Mesothelial cell of epicardium (in vitro differentiated cells): ENCODE results near the gene ZNF879. TPM values are rescaled to one million over a fixed set of nuclear protein-coding genes. Genes with fewer than 3 reads are reported as not detected.

Experiments
- DNase-seq, 2 experiments: peaks; one replicate each; pipeline ENCODE4 v3.0.0; 2021; ENCODE audit warnings: low spot score in 2 of 2; ENCODE audit not compliant: unreplicated experiment in 2 of 2
- H3K27ac Mint-ChIP-seq: 2 replicates; pipeline ENCODE4 v1.8.0; 2021; ENCODE audit warnings: mixed read lengths
- H3K27me3 Mint-ChIP-seq: 2 replicates; pipeline ENCODE4 v1.8.0; 2021; ENCODE audit warnings: low read depth, mixed read lengths
- H3K36me3 Mint-ChIP-seq: 2 replicates; pipeline ENCODE4 v1.8.0; 2021; ENCODE audit warnings: mixed read lengths
- H3K4me1 Mint-ChIP-seq: 2 replicates; pipeline ENCODE4 v1.8.0; 2021; ENCODE audit warnings: mixed read lengths
- H3K4me3 Mint-ChIP-seq: 2 replicates; pipeline ENCODE4 v1.8.0; 2021; ENCODE audit warnings: mild to moderate bottlenecking, moderate library complexity, mixed read lengths
- H3K9me3 Mint-ChIP-seq: 2 replicates; pipeline ENCODE4 v1.8.0; 2021; ENCODE audit warnings: mixed read lengths
- total RNA-seq: library from RNA; stranded (reverse); gene quantifications from 3 replicates; pipeline ENCODE4 v1.2.1, GENCODE V29; 2021
- TF ChIP-seq, protein P1 (sequence below): fragments of 200-600 bp; sonication (generic); IDR thresholded peaks from one replicate; pipeline ENCODE4 v1.5.0; 2021; ENCODE audit warnings: antibody characterized with exemption; ENCODE audit not compliant: unreplicated experiment

The ZNF879 gene
- total RNA-seq, 1 donor from 2014 or later = 8.5 TPM

DNA sequence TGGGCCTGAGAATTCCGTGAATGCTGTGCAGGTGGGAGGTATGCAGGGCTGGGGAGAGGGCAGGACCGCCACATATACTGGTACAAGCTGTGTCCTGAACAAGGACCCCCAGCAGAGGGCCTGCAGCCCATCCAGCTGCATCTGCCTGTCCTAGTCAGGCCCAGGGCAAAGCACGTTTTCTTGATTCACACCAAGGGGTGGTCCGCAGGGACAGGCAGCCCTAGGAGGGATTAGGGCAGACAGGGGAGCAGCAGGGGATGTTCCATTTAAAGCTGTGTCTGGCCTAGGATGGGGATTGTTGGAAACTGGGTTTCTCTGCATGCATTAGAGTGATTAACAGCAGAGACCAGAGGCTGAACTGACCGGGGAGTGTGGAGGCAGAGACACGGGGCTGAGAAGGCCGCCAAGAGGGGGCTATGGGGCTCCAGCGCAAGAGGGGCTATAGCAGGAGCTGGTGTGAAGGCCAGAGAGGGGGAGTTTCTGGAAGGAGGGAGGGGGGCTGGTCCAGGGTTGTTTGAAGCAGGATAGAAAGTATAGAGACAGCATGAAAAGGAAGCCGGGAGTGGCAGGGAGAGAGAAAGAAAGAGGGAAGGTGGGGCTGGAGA lies 31.2 kb upstream of the ZNF879 start:
- peaks cover 52% of the 10 kb centered on the region for H3K27me3 Mint-ChIP-seq
- no peak overlapping the region for H3K4me3 Mint-ChIP-seq
- H3K4me1 Mint-ChIP-seq = no peaks in the 10 kb centered on the region
- peaks cover 21% of the 10 kb centered on the region for H3K9me3 Mint-ChIP-seq
- no peak overlapping the region for H3K27ac Mint-ChIP-seq
- no peak for DNase-seq
- H3K36me3 Mint-ChIP-seq = peaks cover 4% of the 10 kb centered on the region
- TF ChIP-seq, protein P1, sequence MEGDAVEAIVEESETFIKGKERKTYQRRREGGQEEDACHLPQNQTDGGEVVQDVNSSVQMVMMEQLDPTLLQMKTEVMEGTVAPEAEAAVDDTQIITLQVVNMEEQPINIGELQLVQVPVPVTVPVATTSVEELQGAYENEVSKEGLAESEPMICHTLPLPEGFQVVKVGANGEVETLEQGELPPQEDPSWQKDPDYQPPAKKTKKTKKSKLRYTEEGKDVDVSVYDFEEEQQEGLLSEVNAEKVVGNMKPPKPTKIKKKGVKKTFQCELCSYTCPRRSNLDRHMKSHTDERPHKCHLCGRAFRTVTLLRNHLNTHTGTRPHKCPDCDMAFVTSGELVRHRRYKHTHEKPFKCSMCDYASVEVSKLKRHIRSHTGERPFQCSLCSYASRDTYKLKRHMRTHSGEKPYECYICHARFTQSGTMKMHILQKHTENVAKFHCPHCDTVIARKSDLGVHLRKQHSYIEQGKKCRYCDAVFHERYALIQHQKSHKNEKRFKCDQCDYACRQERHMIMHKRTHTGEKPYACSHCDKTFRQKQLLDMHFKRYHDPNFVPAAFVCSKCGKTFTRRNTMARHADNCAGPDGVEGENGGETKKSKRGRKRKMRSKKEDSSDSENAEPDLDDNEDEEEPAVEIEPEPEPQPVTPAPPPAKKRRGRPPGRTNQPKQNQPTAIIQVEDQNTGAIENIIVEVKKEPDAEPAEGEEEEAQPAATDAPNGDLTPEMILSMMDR = no peak

GRCh38 chr5:178993236-178993765 lies 30.3 kb upstream of the ZNF879 start:
- Mint-ChIP-seq H3K4me1 (no peaks in the 10 kb centered on the region), H3K36me3 (peaks cover 2% of the 10 kb centered on the region), H3K4me3 (no peak overlapping the region), H3K27ac (no peak overlapping the region), H3K9me3 (peaks cover 16% of the 10 kb centered on the region), H3K27me3 (peaks cover 59% of the 10 kb centered on the region)
- DNase-seq = no peak
- TF ChIP-seq, protein P1 = no peak

DNA sequence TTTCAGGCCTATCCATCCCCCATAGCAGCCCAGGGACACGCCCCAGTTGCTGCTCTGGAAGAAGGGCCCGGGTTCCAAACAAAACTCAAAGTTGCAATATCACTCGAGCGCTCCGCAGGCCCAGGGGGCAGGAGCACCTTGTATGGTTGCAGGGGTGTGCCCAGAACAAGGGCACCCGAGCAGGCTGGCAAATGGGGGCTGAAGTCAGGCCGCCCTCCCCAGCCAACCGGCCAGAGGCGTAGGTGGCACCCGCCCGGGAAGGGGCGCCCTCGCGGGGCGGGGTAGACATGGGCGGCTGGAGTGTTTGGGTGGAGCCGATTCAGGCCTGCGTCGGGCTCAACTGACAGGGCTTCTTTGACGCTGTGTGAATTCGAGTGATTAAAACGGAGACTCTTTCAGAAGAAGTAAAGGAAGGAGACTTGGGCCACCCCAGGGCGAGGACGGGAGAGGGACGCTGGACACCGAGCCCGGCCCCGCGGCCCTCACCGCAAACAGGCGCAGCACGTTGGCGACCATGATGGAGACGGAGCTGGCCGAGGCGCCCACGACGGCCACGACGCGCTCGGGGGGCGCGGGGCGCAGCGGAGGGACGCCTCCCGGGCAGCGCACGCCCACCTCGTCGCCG lies 29.5 kb upstream of the ZNF879 start:
- Mint-ChIP-seq H3K27ac (no peak overlapping the region), H3K27me3 (peaks cover 61% of the 10 kb centered on the region), H3K4me3 (no peak overlapping the region), H3K4me1 (no peaks in the 10 kb centered on the region), H3K36me3 (peaks cover 4% of the 10 kb centered on the region), H3K9me3 (peaks cover 19% of the 10 kb centered on the region)
- DNase-seq = no peak
- TF ChIP-seq, protein P1 = no peak

DNA sequence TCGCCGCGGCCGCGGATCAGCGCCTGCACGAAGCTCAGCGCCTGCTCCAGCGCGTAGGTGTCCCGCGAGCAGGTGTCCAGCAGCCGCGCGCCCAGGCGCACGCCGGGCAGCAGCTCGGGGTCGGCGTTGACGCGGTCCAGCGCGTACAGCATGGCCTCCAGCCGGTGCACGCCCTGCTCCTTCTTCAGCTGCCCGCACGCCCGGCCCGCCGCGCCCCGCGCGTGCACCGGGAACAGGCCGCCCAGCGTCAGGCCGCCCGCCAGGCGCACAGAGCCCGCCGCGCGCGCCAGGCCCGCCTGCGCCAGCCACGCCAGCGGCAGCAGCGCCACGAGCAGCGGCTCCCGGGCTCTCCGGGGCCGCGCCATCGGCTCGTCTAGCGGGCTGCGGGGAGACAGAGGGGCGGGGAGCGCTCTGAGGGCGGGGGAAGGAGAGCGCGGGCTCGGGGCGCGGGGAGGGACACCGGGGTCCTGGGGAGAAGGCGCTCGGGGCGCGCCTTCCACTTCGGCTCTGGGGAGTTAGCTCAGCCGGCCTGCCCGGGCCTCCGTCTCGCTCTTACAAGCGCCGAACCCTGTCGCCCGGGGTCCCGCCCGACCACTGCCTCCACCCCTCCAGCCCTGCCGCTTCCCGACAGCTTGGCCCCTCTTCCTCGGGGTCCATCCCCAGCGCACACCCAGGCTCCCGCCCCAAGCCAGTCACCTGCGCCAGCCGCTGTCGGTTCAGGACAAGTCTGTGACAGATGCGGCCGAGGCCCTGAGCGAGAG lies 28.8 kb upstream of the ZNF879 start, which contains the start of gene GRM6:
Gene GRM6, minus strand, starts transcription at position 741 of the 761 bp plus-strand sequence. Its CDS starts 376 bp downstream, at position 365.
- peaks cover 61% of the 10 kb centered on the region for H3K27me3 Mint-ChIP-seq
- no peak within 1 kb of the TSS for H3K4me3 Mint-ChIP-seq
- TF ChIP-seq, protein P1 = no peak
- no peaks in the 10 kb centered on the region for H3K4me1 Mint-ChIP-seq
- no peak within 1 kb of the TSS for H3K27ac Mint-ChIP-seq
- peaks cover 12% of the 10 kb centered on the region for H3K9me3 Mint-ChIP-seq
- H3K36me3 Mint-ChIP-seq = peaks cover 4% of the 10 kb centered on the region
- DNase-seq = no peak

DNA sequence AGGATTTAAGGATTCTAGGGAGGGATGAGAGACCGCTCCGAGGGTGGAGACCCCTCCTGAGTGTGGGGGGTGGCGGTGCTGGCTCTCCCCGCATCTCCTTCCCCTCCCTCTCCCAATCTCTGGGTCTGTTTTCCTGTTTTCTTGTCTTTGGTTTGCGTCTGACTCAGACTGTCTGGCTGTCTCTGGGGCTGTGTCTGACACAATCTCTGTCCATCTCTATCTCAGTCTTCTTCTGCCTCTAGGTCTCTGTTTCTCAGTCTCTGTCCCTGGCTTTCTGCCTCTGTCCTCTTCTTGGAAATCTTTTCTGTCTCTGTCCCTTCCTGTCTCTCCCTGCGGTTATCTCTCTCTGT lies 28.3 kb upstream of the ZNF879 start:
- TF ChIP-seq, protein P1 = no peak
- DNase-seq = no peak
- Mint-ChIP-seq H3K4me1 (no peaks in the 10 kb centered on the region), H3K4me3 (no peak overlapping the region), H3K27ac (no peak overlapping the region), H3K9me3 (peaks cover 9% of the 10 kb centered on the region), H3K36me3 (peaks cover 2% of the 10 kb centered on the region), H3K27me3 (peaks cover 61% of the 10 kb centered on the region)
